Natural killer cell (primary cell): ENCODE measurements around the gene BDH1. TPM values are rescaled to one million over a fixed set of nuclear protein-coding genes. Genes with fewer than 3 reads are reported as not detected.
A peak's percentile ranks its signal among the peaks of the same experiment; 100 is the strongest.

ENCODE experiments used
- ATAC-seq, 3 donors: fragments of 150-1000 bp in 2 of 3; fragments of 200-7000 bp in 1 of 3; cut with Tn5 transposase; 1 replicate in 1 of 3; 2 replicates in 2 of 3; pipeline ENCODE4 v1.10.0; 2021; ENCODE audit warnings: mild to moderate bottlenecking in 2 of 3, moderate library complexity in 2 of 3
- DNase-seq, 2 donors: peaks; one replicate each; pipeline versions ENCODE4 v3.0.0 to v3.0.0-alpha.2; 2013 to 2021; ENCODE audit warnings: mixed read lengths in 1 of 2
- H3K27ac ChIP-seq: one replicate; pipeline ENCODE4 v1.5.1; 2013; ENCODE audit warnings: mild to moderate bottlenecking, low read length
- H3K27me3 ChIP-seq: one replicate; pipeline ENCODE4 v1.6.1; 2013; ENCODE audit warnings: low read length; ENCODE audit not compliant: control insufficient read depth, insufficient read depth
- H3K36me3 ChIP-seq: one replicate; pipeline ENCODE4 v1.6.1; 2013; ENCODE audit warnings: low read length; ENCODE audit not compliant: control insufficient read depth, insufficient read depth
- H3K4me1 ChIP-seq: one replicate; pipeline ENCODE4 v1.6.1; 2013; ENCODE audit warnings: low read length; ENCODE audit not compliant: control insufficient read depth, insufficient read depth
- H3K4me3 ChIP-seq: one replicate; pipeline ENCODE4 v1.5.1; 2013; ENCODE audit warnings: low read length
- H3K9me3 ChIP-seq: one replicate; pipeline ENCODE4 v1.6.1; 2013; ENCODE audit warnings: low read length; ENCODE audit not compliant: control insufficient read depth, insufficient read depth
- H3K27ac Mint-ChIP-seq, 2 donors: one replicate each; pipeline ENCODE4 v1.8.0; 2022; ENCODE audit warnings: mild to moderate bottlenecking in 2 of 2, mixed read lengths in 2 of 2, moderate library complexity in 1 of 2
- H3K27me3 Mint-ChIP-seq, 2 donors: one replicate each; pipeline ENCODE4 v1.8.0; 2022; ENCODE audit warnings: low read depth in 2 of 2, mixed read lengths in 2 of 2
- H3K36me3 Mint-ChIP-seq: one replicate; pipeline ENCODE4 v1.8.0; 2022; ENCODE audit warnings: mixed read lengths
- H3K4me1 Mint-ChIP-seq, 2 donors: one replicate each; pipeline ENCODE4 v1.8.0; 2022; ENCODE audit warnings: mixed read lengths in 2 of 2
- H3K4me3 Mint-ChIP-seq: one replicate; pipeline ENCODE4 v1.8.0; 2022; ENCODE audit warnings: mild to moderate bottlenecking, moderate library complexity, mixed read lengths
- H3K9me3 Mint-ChIP-seq, 2 donors: one replicate each; pipeline ENCODE4 v1.8.0; 2022; ENCODE audit warnings: mixed read lengths in 2 of 2
- WGBS: methylation state at CpG from one replicate; pipeline ENCODE4 v1.1.7; 2013; ENCODE audit warnings: missing lambda C conversion rate; ENCODE audit not compliant: insufficient coverage; 5-methylcytosine and 5-hydroxymethylcytosine counted together
- intact Hi-C: fragments of 100-400 bp; cut with micrococcal nuclease; formaldehyde crosslinking; loops from one replicate; pipeline ENCODE4 v1.14.2; 2022
- total RNA-seq, 4 donors: library from RNA; stranded (reverse); fragments of 120-200 nt in 1 of 4; gene quantifications; one replicate each; pipeline versions ENCODE4 v1.2.3 to v1.2.4, GENCODE V29; 2013 to 2022
- TF ChIP-seq, protein P1 (sequence below): fragments of 200-600 bp; IDR thresholded peaks from one replicate; pipeline ENCODE4 v1.8.0; 2022; ENCODE audit warnings: antibody characterized with exemption

BDH1 gene
- total RNA-seq, 3 donors from 2014 or later (not counting 1 experiment from before 2014, with no cell fraction given): 14.0 to 24.5 (median 17.4) TPM

DNA sequence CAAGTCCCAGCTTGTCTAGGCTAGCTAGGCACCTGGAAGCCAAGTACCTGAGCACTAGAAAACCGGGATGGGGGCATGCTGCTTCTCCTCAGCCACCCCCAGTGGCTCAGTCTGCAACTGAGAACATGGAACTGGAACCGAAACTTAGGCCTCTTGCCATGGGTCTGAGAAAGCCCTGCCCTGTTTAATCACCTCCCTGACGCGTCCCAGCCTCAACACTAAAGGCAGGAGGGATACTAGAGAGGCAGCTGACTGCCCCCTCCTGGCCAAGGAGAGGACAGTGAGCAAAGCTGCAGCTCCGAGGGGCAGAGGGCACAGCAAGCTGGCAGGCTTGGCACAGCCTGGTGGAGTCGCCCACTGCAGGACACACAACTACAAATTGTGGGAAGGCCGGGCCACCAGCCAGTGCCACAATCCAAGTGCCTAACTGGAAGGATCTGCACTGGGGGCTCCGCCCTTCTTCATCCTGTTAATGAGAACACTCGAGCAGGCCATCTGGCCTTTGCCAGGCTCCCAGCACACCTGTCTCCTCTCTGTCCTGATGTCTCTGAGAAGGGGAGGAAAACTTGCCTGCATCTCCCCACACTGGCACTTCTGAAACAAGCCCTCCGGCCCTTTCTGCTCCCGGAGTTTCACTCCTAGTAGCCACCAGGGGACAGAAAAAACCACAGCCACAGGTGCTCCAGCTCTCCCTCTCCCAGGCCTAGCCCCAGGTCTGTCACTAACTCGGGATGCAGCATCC lies 53.7 kb downstream of the BDH1 start:
- no peak overlapping the region for H3K4me3 ChIP-seq
- Mint-ChIP-seq H3K27ac (no peak overlapping the region), H3K4me3 (no peak overlapping the region), H3K27me3 (no peaks in the 10 kb centered on the region), H3K4me1 (no peaks in the 10 kb centered on the region), H3K9me3 (no peaks in the 10 kb centered on the region), H3K36me3 (no peaks in the 10 kb centered on the region)
- H3K36me3 ChIP-seq: no peaks in the 10 kb centered on the region
- ATAC-seq (peak in 1 of 3 donors; percentile 28), DNase-seq (peak in 1 of 2 donors; percentile 52)
- WGBS: 87% methylated on average over 12 of the region's 12 CpGs
- H3K9me3 ChIP-seq: no peaks in the 10 kb centered on the region
- TF ChIP-seq, protein P1, sequence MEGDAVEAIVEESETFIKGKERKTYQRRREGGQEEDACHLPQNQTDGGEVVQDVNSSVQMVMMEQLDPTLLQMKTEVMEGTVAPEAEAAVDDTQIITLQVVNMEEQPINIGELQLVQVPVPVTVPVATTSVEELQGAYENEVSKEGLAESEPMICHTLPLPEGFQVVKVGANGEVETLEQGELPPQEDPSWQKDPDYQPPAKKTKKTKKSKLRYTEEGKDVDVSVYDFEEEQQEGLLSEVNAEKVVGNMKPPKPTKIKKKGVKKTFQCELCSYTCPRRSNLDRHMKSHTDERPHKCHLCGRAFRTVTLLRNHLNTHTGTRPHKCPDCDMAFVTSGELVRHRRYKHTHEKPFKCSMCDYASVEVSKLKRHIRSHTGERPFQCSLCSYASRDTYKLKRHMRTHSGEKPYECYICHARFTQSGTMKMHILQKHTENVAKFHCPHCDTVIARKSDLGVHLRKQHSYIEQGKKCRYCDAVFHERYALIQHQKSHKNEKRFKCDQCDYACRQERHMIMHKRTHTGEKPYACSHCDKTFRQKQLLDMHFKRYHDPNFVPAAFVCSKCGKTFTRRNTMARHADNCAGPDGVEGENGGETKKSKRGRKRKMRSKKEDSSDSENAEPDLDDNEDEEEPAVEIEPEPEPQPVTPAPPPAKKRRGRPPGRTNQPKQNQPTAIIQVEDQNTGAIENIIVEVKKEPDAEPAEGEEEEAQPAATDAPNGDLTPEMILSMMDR: no peak
- intact Hi-C loops: no loop called here
- H3K27ac ChIP-seq: no peak overlapping the region
- H3K27me3 ChIP-seq: no peaks in the 10 kb centered on the region
- no peaks in the 10 kb centered on the region for H3K4me1 ChIP-seq

DNA sequence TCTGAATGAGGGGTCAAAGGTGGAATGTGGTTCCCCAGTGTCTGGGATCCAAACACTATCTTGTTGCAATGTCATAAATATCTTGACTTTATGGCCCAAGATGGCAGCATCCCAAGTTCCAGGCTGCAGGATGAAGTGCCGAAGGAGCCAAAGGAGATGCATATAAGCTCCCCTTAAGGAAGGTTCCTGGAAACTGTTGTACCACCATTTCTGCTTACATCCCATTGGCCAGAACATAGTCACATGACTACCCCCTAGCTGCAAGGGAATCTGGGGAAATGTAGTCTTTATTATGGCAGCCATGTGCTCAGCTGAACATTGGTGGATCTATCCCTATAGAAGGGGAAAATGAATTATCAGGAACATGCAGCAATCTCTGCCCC lies 54.3 kb downstream of the BDH1 start:
- no peak overlapping the region for H3K27ac Mint-ChIP-seq
- Histone ChIP-seq H3K4me1 (no peaks in the 10 kb centered on the region), H3K27me3 (no peaks in the 10 kb centered on the region), H3K27ac (no peak overlapping the region), H3K9me3 (no peaks in the 10 kb centered on the region), H3K4me3 (no peak overlapping the region), H3K36me3 (no peaks in the 10 kb centered on the region)
- WGBS: 100% methylated on average over 1 of the region's 1 CpG
- no peaks in the 10 kb centered on the region for H3K36me3 Mint-ChIP-seq
- no peak for DNase-seq
- no peaks in the 10 kb centered on the region for H3K4me1 Mint-ChIP-seq
- TF ChIP-seq, protein P1: no peak
- intact Hi-C loops: no loop called here
- no peak for ATAC-seq
- H3K9me3 Mint-ChIP-seq: no peaks in the 10 kb centered on the region
- H3K4me3 Mint-ChIP-seq: no peak overlapping the region
- no peaks in the 10 kb centered on the region for H3K27me3 Mint-ChIP-seq

GRCh38 chr3:197500812-197501211 lies 55.0 kb downstream of the BDH1 start:
- Mint-ChIP-seq H3K4me1 (no peaks in the 10 kb centered on the region), H3K27ac (no peak overlapping the region), H3K9me3 (no peaks in the 10 kb centered on the region), H3K27me3 (no peaks in the 10 kb centered on the region), H3K4me3 (no peak overlapping the region), H3K36me3 (no peaks in the 10 kb centered on the region)
- Histone ChIP-seq H3K4me1 (no peaks in the 10 kb centered on the region), H3K36me3 (no peaks in the 10 kb centered on the region), H3K4me3 (no peak overlapping the region), H3K9me3 (no peaks in the 10 kb centered on the region), H3K27ac (no peak overlapping the region), H3K27me3 (no peaks in the 10 kb centered on the region)
- ATAC-seq: no peak
- intact Hi-C loops: no loop called here
- no peak for DNase-seq
- TF ChIP-seq, protein P1: no peak

- H3K4me3 Mint-ChIP-seq: no peak overlapping the region
- Histone ChIP-seq H3K9me3 (no peaks in the 10 kb centered on the region), H3K27me3 (no peaks in the 10 kb centered on the region), H3K27ac (no peak overlapping the region), H3K4me3 (no peak overlapping the region), H3K36me3 (no peaks in the 10 kb centered on the region), H3K4me1 (no peaks in the 10 kb centered on the region)
- intact Hi-C loops: no loop called here
- ATAC-seq (no peak), DNase-seq (no peak)
- TF ChIP-seq, protein P1: no peak
- H3K36me3 Mint-ChIP-seq: no peaks in the 10 kb centered on the region
- no peak overlapping the region for H3K27ac Mint-ChIP-seq
- 92% methylated on average over 7 of the region's 8 CpGs for WGBS
- H3K9me3 Mint-ChIP-seq: no peaks in the 10 kb centered on the region
- H3K4me1 Mint-ChIP-seq: no peaks in the 10 kb centered on the region
- no peaks in the 10 kb centered on the region for H3K27me3 Mint-ChIP-seq
Measured at GRCh38 chr3:197499427-197499826, 56.3 kb downstream of the BDH1 start.
